PC-3 (cell line): ENCODE data around the gene SHROOM3. TPM values are rescaled to one million over a fixed set of nuclear protein-coding genes. Genes with fewer than 3 reads are reported as not detected.

Source experiments
- ATAC-seq: fragments of 200-7000 bp; cut with Tn5 transposase; 2 replicates; pipeline ENCODE4 v1.9.1; 2020; ENCODE audit warnings: mild to moderate bottlenecking, moderate library complexity
- BruUV-seq: library from RNA; stranded (reverse); fragments of 400-500 nt; replicated peaks from 2 replicates; lab custom pipeline; 2021; lab: Mats Ljungman, UMichigan
- CTCF ChIA-PET: fragments of 300-600 bp; sonication (Branson Sonifier 250); formaldehyde crosslinking; loops from one replicate; lab custom pipeline; 2022; ENCODE audit warnings: antibody characterized with exemption; lab: Charles Lee
- POLR2A ChIA-PET: fragments of 300-600 bp; sonication (Branson Sonifier 250); formaldehyde crosslinking; loops from one replicate; lab custom pipeline; 2022; ENCODE audit warnings: antibody characterized with exemption; ENCODE audit not compliant: unreplicated experiment; lab: Charles Lee
- DNase-seq: peaks from one replicate; pipeline ENCODE4 v3.0.0-alpha.2; 2015
- H2AFZ ChIP-seq: fragments of 300-600 bp; sonication (generic); 2 replicates; pipeline ENCODE4 v1.6.0; 2016; ENCODE audit warnings: antibody characterized with exemption, low read length
- H3F3A ChIP-seq: fragments of 300-600 bp; sonication (generic); one replicate; pipeline ENCODE4 v1.6.0; 2017; ENCODE audit warnings: antibody characterized with exemption, low read length, control low read depth, mild to moderate bottlenecking; ENCODE audit not compliant: unreplicated experiment
- H3K27ac ChIP-seq: fragments of 300-600 bp; sonication (generic); 2 replicates; pipeline ENCODE4 v1.5.1; 2016; ENCODE audit warnings: mild to moderate bottlenecking, low read length
- H3K27me3 ChIP-seq: fragments of 300-600 bp; sonication (generic); 2 replicates; pipeline ENCODE4 v1.6.1; 2016; ENCODE audit warnings: low read length, mixed read lengths
- H3K36me3 ChIP-seq: fragments of 300-600 bp; sonication (generic); 2 replicates; pipeline ENCODE4 v1.6.1; 2016; ENCODE audit warnings: low read depth, mixed run types, low read length, mixed read lengths
- H3K4me1 ChIP-seq: fragments of 300-600 bp; sonication (generic); 2 replicates; pipeline ENCODE4 v1.5.1; 2016; ENCODE audit warnings: low read length; ENCODE audit not compliant: insufficient read depth
- H3K4me2 ChIP-seq: fragments of 300-600 bp; sonication (generic); 2 replicates; pipeline ENCODE4 v1.6.0; 2016; ENCODE audit warnings: low read length
- H3K4me3 ChIP-seq: fragments of 300-600 bp; sonication (generic); 2 replicates; pipeline ENCODE4 v1.5.1; 2016; ENCODE audit warnings: mild to moderate bottlenecking, low read length, mixed read lengths
- H3K79me2 ChIP-seq: fragments of 300-600 bp; sonication (generic); 2 replicates; pipeline ENCODE4 v1.6.1; 2017; ENCODE audit warnings: low read length, mixed read lengths
- H3K9ac ChIP-seq: fragments of 300-600 bp; sonication (generic); 2 replicates; pipeline ENCODE4 v1.6.0; 2016; ENCODE audit warnings: mild to moderate bottlenecking, low read length
- H3K9me2 ChIP-seq: fragments of 300-600 bp; sonication (generic); replicated peaks from 2 replicates; pipeline ENCODE4 v1.6.1; 2016; ENCODE audit warnings: mixed run types, low read length, mixed read lengths
- H3K9me3 ChIP-seq: fragments of 300-600 bp; sonication (generic); 2 replicates; pipeline ENCODE4 v1.6.1; 2016; ENCODE audit warnings: low read length, mixed read lengths
- H4K20me1 ChIP-seq: fragments of 300-600 bp; sonication (generic); 2 replicates; pipeline ENCODE4 v1.6.1; 2016; ENCODE audit warnings: low read length, mixed read lengths
- CTCF ChIP-seq: fragments of 300-600 bp; sonication (generic); conservative IDR thresholded peaks from 2 replicates; pipeline ENCODE4 v1.5.1; 2017; ENCODE audit warnings: antibody characterized with exemption, low read depth, mild to moderate bottlenecking, low read length
- EZH2 ChIP-seq: fragments of 300-600 bp; sonication (generic); IDR thresholded peaks from one replicate; pipeline ENCODE4 v1.6.1; 2017; ENCODE audit warnings: antibody characterized with exemption, mild to moderate bottlenecking, low read length; ENCODE audit not compliant: unreplicated experiment
- EZH2phosphoT487 ChIP-seq: fragments of 300-600 bp; sonication (generic); IDR thresholded peaks from 2 replicates; pipeline ENCODE4 v1.6.1; 2018; ENCODE audit warnings: mild to moderate bottlenecking, antibody characterized with exemption, low read length, borderline replicate concordance
- intact Hi-C: fragments of 100-400 bp; cut with micrococcal nuclease; formaldehyde crosslinking; loops from 2 replicates; pipeline ENCODE4 v1.9.0; 2023
- total RNA-seq: library from RNA; depleted of rRNA; stranded (reverse); fragments of >200 nt; gene quantifications from 2 replicates; pipeline ENCODE4 v1.2.3, GENCODE V29; 2014

SHROOM3 gene
- total RNA-seq, 1 experiment from 2014 or later, result 27.8 TPM

GRCh38 chr4:76670631-76671030 is 235.6 kb downstream of the SHROOM3 start:
- Histone ChIP-seq H3K36me3 (no peaks in the 10 kb centered on the region), H3K9me3 (no peaks in the 10 kb centered on the region), H3K9ac (no peak overlapping the region), H3K9me2 (no peaks in the 10 kb centered on the region), H3K27ac (no peak overlapping the region), H3K27me3 (no peaks in the 10 kb centered on the region), H4K20me1 (no peaks in the 10 kb centered on the region), H3K4me2 (no peak overlapping the region), H3K4me1 (peaks cover 17% of the 10 kb centered on the region), H2AFZ (no peak overlapping the region), H3F3A (no peaks in the 10 kb centered on the region), H3K79me2 (no peaks in the 10 kb centered on the region), H3K4me3 (no peak overlapping the region)
- DNase-seq (no peak), ATAC-seq (no peak)
- ChIA-PET POLR2A (no interaction called here), CTCF (no interaction called here)
- BruUV-seq, result no TSS peak
- TF ChIP-seq EZH2, result no peak
- intact Hi-C loops, result no loop called here

GRCh38 chr4:76673362-76673761 is 238.3 kb downstream of the SHROOM3 start:
- Histone ChIP-seq H3K36me3 (no peaks in the 10 kb centered on the region), H3K4me2 (no peak overlapping the region), H3F3A (no peaks in the 10 kb centered on the region), H3K27ac (no peak overlapping the region), H3K4me1 (0 out of 2 replicates have a peak, but pooled peaks cover 4% of the 10 kb centered on the region), H3K79me2 (no peaks in the 10 kb centered on the region), H3K27me3 (no peaks in the 10 kb centered on the region), H3K9me2 (no peaks in the 10 kb centered on the region), H4K20me1 (no peaks in the 10 kb centered on the region), H3K4me3 (no peak overlapping the region), H3K9me3 (no peaks in the 10 kb centered on the region), H3K9ac (no peak overlapping the region), H2AFZ (no peak overlapping the region)
- no peak for TF ChIP-seq CTCF
- TF ChIP-seq EZH2phosphoT487, result no peak
- TF ChIP-seq EZH2, result no peak
- no TSS peak for BruUV-seq
- intact Hi-C loops, result no loop called here
- CTCF ChIA-PET, result no interaction called here
- POLR2A ChIA-PET, result interaction anchor here (0.6 kb wide), 1 partner anchor 15 kb away, joined by 4 read pairs; no protein-coding TSS in a partner anchor
- DNase-seq (no peak), ATAC-seq (no peak)

- Histone ChIP-seq H3K27me3 (no peaks in the 10 kb centered on the region), H3F3A (no peaks in the 10 kb centered on the region), H3K36me3 (no peaks in the 10 kb centered on the region), H3K9me3 (no peaks in the 10 kb centered on the region), H3K9ac (no peak overlapping the region), H3K4me2 (no peak overlapping the region), H2AFZ (no peak overlapping the region), H3K79me2 (no peaks in the 10 kb centered on the region), H4K20me1 (no peaks in the 10 kb centered on the region), H3K4me3 (no peak overlapping the region), H3K27ac (no peak overlapping the region), H3K9me2 (no peaks in the 10 kb centered on the region), H3K4me1 (0 out of 2 replicates have a peak, but pooled peaks cover 4% of the 10 kb centered on the region)
- DNase-seq, result no peak
- intact Hi-C loops, result no loop called here
- no peak for ATAC-seq
- TF ChIP-seq EZH2 (no peak), CTCF (no peak), EZH2phosphoT487 (no peak)
- ChIA-PET POLR2A (no interaction called here), CTCF (no interaction called here)
- BruUV-seq, result no TSS peak
Observed at GRCh38 chr4:76674983-76675382, 240.0 kb downstream of the SHROOM3 start.
